ENCODE data around the gene SLC17A9. TPM values are rescaled to one million over a fixed set of nuclear protein-coding genes. Genes with fewer than 3 reads are reported as not detected.

Gene SLC17A9
- total RNA-seq, 1 experiment from 2014 or later = 37.6 TPM

- TF ChIP-seq ZBTB33 (IDR thresholded peaks at IDR 0.05; ENCODE audit: extremely low read depth, insufficient replicate concordance, low read length) = no peak
These were observed 46.9 kb upstream of the SLC17A9 start (continued) for GRCh38 chr20:62905536-62906117.

GRCh38 chr20:62906209-62906608 is 46.3 kb upstream of the SLC17A9 start:
- DNase-seq (ENCODE audit: low read depth, low spot score) (no peak), ATAC-seq (no peak)
- ChIA-PET RAD21 (ENCODE audit: low non-redundant PET in 1 of 2, low total read pairs in 2 of 2, uncharacterized antibody in 2 of 2, unreplicated experiment in 2 of 2) (no interaction called here), POLR2A (no interaction called here), CTCF (no interaction called here)
- no peak overlapping the region for H3K9ac ChIP-seq (ENCODE audit: low read length)
- H3K9me2 ChIP-seq (ENCODE audit: insufficient read depth) = no peaks in the 10 kb centered on the region
- no peak overlapping the region for H2AFZ ChIP-seq (ENCODE audit: low read depth, low read length, poor library complexity, severe bottlenecking)
- peaks cover 62% of the 10 kb centered on the region for H3K79me2 ChIP-seq (ENCODE audit: insufficient read depth, low read length)
- no peaks in the 10 kb centered on the region for H3K27me3 ChIP-seq (ENCODE audit: insufficient read depth, low read length)
- no peak overlapping the region for H3K4me2 ChIP-seq (ENCODE audit: low read length)
- peaks cover 0 to 4% of the 10 kb centered on the region in 2 experiments; a peak in 1 of 4 replicates for H3K4me1 ChIP-seq (ENCODE audit: control insufficient read depth in 1 of 2, insufficient read depth in 2 of 2, low read length in 2 of 2)
- TF ChIP-seq CEBPB (IDR thresholded peaks at IDR 0.05; ENCODE audit: low read depth) = no peak
- intact Hi-C loops (cut with micrococcal nuclease) = no loop called here
- H3K9me3 ChIP-seq (ENCODE audit: control insufficient read depth in 1 of 2, insufficient read depth in 1 of 2, low read depth in 1 of 2, low read length in 2 of 2) = no peaks in the 10 kb centered on the region
- BruUV-seq (replicated peaks) = no TSS peak
- peaks cover 5% of the 10 kb centered on the region; the same call in 1 of the 2 replicates for H4K20me1 ChIP-seq (ENCODE audit: insufficient read depth)
- peaks cover 72 to 90% of the 10 kb centered on the region in 2 experiments for H3K36me3 ChIP-seq (ENCODE audit: control insufficient read depth in 1 of 2, insufficient read depth in 2 of 2, low read length in 2 of 2)
- no peak overlapping the region for H3K4me3 ChIP-seq (replicated peaks in 1 of 2; ENCODE audit: low read depth in 1 of 2, low read length in 2 of 2)
- no peak overlapping the region for H3K27ac ChIP-seq (ENCODE audit: low read depth, low read length)

GRCh38 chr20:62906647-62907375 is 45.7 kb upstream of the SLC17A9 start:
- ATAC-seq = no peak
- Histone ChIP-seq H3K9ac (ENCODE audit: low read length) (no peak overlapping the region), H3K4me3 (replicated peaks in 1 of 2; ENCODE audit: low read depth in 1 of 2, low read length in 2 of 2) (no peak overlapping the region), H3K79me2 (ENCODE audit: insufficient read depth, low read length) (peaks cover 69% of the 10 kb centered on the region), H3K4me1 (ENCODE audit: control insufficient read depth in 1 of 2, insufficient read depth in 2 of 2, low read length in 2 of 2) (no peaks in the 10 kb centered on the region), H3K4me2 (ENCODE audit: low read length) (no peak overlapping the region), H3K27me3 (ENCODE audit: insufficient read depth, low read length) (no peaks in the 10 kb centered on the region), H2AFZ (ENCODE audit: low read depth, low read length, poor library complexity, severe bottlenecking) (no peak overlapping the region), H3K27ac (ENCODE audit: low read depth, low read length) (no peak overlapping the region), H3K36me3 (ENCODE audit: control insufficient read depth in 1 of 2, insufficient read depth in 2 of 2, low read length in 2 of 2) (peaks cover 70 to 90% of the 10 kb centered on the region in 2 experiments), H4K20me1 (ENCODE audit: insufficient read depth) (peaks cover 10% of the 10 kb centered on the region; the same call in 1 of the 2 replicates), H3K9me2 (ENCODE audit: insufficient read depth) (no peaks in the 10 kb centered on the region), H3K9me3 (ENCODE audit: control insufficient read depth in 1 of 2, insufficient read depth in 1 of 2, low read depth in 1 of 2, low read length in 2 of 2) (no peaks in the 10 kb centered on the region)
- DNase-seq (ENCODE audit: low read depth, low spot score) = no peak
- no TSS peak for BruUV-seq (replicated peaks)
- intact Hi-C loops (cut with micrococcal nuclease) = no loop called here
- ChIA-PET CTCF (interaction anchor here (0.6 to 1.6 kb wide), 7 partner anchors 9 to 102 kb away, joined by 3 to 8 read pairs (median 3); no protein-coding TSS in a partner anchor), RAD21 (ENCODE audit: low non-redundant PET in 1 of 2, low total read pairs in 2 of 2, uncharacterized antibody in 2 of 2, unreplicated experiment in 2 of 2) (no interaction called here), POLR2A (no interaction called here)
- TF ChIP-seq POLR2AphosphoS5 (IDR thresholded peaks at IDR 0.05; ENCODE audit: low read depth, low read length) (no peak), REST (IDR thresholded peaks at IDR 0.05; ENCODE audit: low read depth) (no peak), CTCF (IDR thresholded peaks at IDR 0.05 in 2 of 3, conservative IDR thresholded peaks at IDR 0.05 in 1 of 3; ENCODE audit: borderline replicate concordance in 1 of 3, insufficient read depth in 1 of 3, low read depth in 2 of 3, low read length in 2 of 3) (no peak), YY1 (IDR thresholded peaks at IDR 0.05; ENCODE audit: extremely low read depth, insufficient replicate concordance, low read depth, low read length) (no peak), CEBPB (IDR thresholded peaks at IDR 0.05; ENCODE audit: low read depth) (no peak)
